IPS DF 6.9 (cell line): Measurements from ENCODE around the gene NTMT1.
"Not testable (repeated sequence)": the region's sequence is repeated elsewhere in the genome, so short reads cannot be mapped to it uniquely, and the experiment has no call there.

Source experiments
- DNase-seq: peaks from one replicate; pipeline ENCODE4 v3.0.0-alpha.2; 2013; ENCODE audit warnings: low read depth, low spot score
- H3K27ac ChIP-seq: one replicate; pipeline ENCODE4 v1.5.1; 2013; ENCODE audit warnings: low read length, control low read depth
- H3K27me3 ChIP-seq: 2 replicates; pipeline ENCODE4 v1.6.1; 2013; ENCODE audit warnings: mild to moderate bottlenecking, low read length; ENCODE audit not compliant: control insufficient read depth, insufficient read depth
- H3K36me3 ChIP-seq: 2 replicates; pipeline ENCODE4 v1.6.1; 2013; ENCODE audit warnings: low read length; ENCODE audit not compliant: control insufficient read depth, insufficient read depth
- H3K4me1 ChIP-seq: 2 replicates; pipeline ENCODE4 v1.6.1; 2013; ENCODE audit warnings: low read length; ENCODE audit not compliant: control insufficient read depth, insufficient read depth
- H3K4me3 ChIP-seq: 2 replicates; pipeline ENCODE4 v1.5.1; 2013; ENCODE audit warnings: mild to moderate bottlenecking, low read length
- H3K9me3 ChIP-seq: 2 replicates; pipeline ENCODE4 v1.6.1; 2013; ENCODE audit warnings: low read length, inconsistent platforms; ENCODE audit not compliant: control insufficient read depth, insufficient read depth
- WGBS: extraction: QIAGEN DNeasy Blood & Tissue Kit; methylation state at CpG from one replicate; pipeline ENCODE4 v1.1.7; 2013; ENCODE audit warnings: mixed read lengths, missing lambda C conversion rate; ENCODE audit not compliant: insufficient read length, insufficient coverage; 5-methylcytosine and 5-hydroxymethylcytosine counted together

The NTMT1 gene

DNA sequence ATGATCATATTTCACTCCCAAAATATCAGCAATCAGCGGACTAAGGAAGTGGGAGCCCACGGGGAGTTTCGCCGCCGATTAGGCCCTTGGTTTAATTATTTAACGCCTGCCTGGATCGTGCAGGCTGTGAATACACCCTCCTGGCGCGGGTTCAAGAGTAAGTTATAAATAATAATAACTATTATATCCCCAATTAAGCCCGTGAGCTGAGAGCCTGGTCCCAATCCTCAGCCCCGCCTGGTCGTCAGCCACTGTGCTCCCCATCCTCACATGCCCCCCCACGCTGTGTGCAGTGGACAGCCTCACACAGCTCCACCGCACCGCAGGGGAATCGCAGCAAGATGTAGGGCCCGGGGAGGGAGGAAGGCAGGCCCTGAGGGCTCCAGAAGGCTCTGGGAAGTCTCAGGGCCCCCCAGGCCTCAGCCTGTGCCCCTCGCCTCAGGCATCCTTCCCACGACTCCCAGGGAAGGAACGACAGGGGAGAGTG, 28.6 kb downstream of the NTMT1 start:
- DNase-seq: no peak
- Histone ChIP-seq H3K27me3 (no peaks in the 10 kb centered on the region), H3K4me3 (no peak overlapping the region), H3K36me3 (no peaks in the 10 kb centered on the region), H3K9me3 (no peaks in the 10 kb centered on the region), H3K4me1 (no peaks in the 10 kb centered on the region), H3K27ac (no peak overlapping the region)
- WGBS: no CpG with 5 or more reads among the region's 20 CpGs

- no CpG with 5 or more reads among the region's 7 CpGs for WGBS
- no peaks in the 10 kb centered on the region for H3K27me3 ChIP-seq
- no peaks in the 10 kb centered on the region for H3K4me1 ChIP-seq
- H3K9me3 ChIP-seq: no peaks in the 10 kb centered on the region
- H3K27ac ChIP-seq: no peak overlapping the region
- DNase-seq: no peak
- no peaks in the 10 kb centered on the region for H3K36me3 ChIP-seq
- H3K4me3 ChIP-seq: no peak overlapping the region
Measured at GRCh38 chr9:129655154-129655553, 29.2 kb downstream of the NTMT1 start.

DNA sequence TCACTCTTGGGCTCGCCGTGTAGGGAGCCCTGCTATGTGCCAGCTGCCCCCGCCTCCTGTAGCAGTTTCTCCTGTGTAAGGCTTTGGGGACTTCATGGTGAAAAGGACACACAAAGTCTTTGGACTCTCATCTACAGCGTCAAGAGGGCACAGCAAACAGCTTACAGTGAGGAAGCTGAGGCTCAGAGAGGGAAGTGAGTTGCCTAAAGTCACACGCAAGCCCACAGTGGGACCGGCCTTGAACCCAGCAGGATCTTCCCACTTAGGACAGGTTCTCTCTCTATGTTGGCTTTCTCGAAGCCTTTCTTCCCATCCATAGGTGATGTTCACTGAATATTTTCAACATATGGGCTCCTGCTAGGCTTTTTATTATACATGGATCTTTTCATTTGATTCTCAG, 29.7 kb downstream of the NTMT1 start:
- H3K27me3 ChIP-seq: no peaks in the 10 kb centered on the region
- no peaks in the 10 kb centered on the region for H3K36me3 ChIP-seq
- no CpG with 5 or more reads among the region's 7 CpGs for WGBS
- no peak overlapping the region for H3K27ac ChIP-seq
- H3K4me1 ChIP-seq: no peaks in the 10 kb centered on the region
- no peak for DNase-seq
- no peaks in the 10 kb centered on the region for H3K9me3 ChIP-seq
- no peak overlapping the region for H3K4me3 ChIP-seq

DNA sequence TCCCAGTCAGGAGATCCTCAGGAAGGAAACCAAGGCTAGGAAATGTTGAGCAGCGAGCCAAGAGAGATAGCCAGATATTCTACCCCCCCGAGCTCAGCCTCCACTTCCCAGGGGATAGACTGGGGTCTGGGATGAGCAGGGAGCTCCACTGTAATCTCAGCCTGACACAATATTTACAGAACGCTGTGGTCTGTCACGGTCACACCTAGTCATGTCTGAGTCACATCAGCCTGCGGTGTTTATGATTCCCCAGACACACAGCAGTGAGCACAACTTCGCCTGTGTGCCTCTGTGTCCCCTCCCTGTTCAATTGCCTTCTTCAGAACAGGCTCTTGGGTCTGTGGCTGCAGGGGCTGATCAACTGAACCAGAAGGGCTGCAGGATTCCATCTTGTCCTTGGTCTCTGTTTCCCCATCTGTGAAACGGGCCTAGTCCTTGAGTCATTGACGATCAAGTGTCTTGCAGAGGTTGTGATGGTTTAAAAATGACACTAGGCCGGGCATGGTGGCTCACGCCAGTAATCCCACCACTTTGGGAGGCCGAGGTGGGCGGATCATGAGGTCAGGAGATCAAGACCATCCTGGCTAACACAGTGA, 30.9 kb downstream of the NTMT1 start:
- H3K27ac ChIP-seq: no peak overlapping the region
- no peaks in the 10 kb centered on the region for H3K9me3 ChIP-seq
- H3K27me3 ChIP-seq: no peaks in the 10 kb centered on the region
- H3K4me1 ChIP-seq: no peaks in the 10 kb centered on the region
- H3K36me3 ChIP-seq: no peaks in the 10 kb centered on the region
- WGBS: no CpG with 5 or more reads among the region's 12 CpGs
- DNase-seq: no peak
- no peak overlapping the region for H3K4me3 ChIP-seq

GRCh38 chr9:129661029-129661428, 35.1 kb downstream of the NTMT1 start:
- no peak for DNase-seq
- Histone ChIP-seq H3K9me3 (no peaks in the 10 kb centered on the region), H3K4me3 (no peak overlapping the region), H3K27ac (no peak overlapping the region), H3K4me1 (no peaks in the 10 kb centered on the region), H3K27me3 (peaks cover 4% of the 10 kb centered on the region; the same call in 1 of the 2 replicates), H3K36me3 (no peaks in the 10 kb centered on the region)
- no CpG with 5 or more reads among the region's 2 CpGs for WGBS

DNA sequence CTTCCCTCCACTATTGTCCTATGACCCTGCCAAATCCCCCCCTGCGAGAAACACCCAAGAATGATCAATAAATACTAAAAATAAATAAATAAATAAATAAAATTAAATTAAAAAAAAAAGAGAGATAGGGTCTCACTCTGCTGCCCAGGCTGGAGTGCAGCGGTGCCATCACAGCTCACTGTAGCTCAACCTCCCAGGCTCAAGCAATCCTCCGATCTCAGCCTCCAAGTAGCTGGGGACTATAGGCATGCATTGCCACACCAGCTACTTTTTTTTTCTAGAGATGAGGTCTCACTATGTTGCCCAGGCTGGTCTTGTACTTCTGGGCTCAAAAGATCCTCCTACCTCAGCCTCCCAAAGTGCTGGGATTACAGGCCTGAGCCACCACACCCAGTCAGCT, 36.3 kb downstream of the NTMT1 start:
- not testable (repeated sequence) for H3K27me3 ChIP-seq, H3K9me3 ChIP-seq, H3K27ac ChIP-seq, H3K4me3 ChIP-seq, H3K4me1 ChIP-seq, H3K36me3 ChIP-seq, DNase-seq
- no CpG with 5 or more reads among the region's 3 CpGs for WGBS

DNA sequence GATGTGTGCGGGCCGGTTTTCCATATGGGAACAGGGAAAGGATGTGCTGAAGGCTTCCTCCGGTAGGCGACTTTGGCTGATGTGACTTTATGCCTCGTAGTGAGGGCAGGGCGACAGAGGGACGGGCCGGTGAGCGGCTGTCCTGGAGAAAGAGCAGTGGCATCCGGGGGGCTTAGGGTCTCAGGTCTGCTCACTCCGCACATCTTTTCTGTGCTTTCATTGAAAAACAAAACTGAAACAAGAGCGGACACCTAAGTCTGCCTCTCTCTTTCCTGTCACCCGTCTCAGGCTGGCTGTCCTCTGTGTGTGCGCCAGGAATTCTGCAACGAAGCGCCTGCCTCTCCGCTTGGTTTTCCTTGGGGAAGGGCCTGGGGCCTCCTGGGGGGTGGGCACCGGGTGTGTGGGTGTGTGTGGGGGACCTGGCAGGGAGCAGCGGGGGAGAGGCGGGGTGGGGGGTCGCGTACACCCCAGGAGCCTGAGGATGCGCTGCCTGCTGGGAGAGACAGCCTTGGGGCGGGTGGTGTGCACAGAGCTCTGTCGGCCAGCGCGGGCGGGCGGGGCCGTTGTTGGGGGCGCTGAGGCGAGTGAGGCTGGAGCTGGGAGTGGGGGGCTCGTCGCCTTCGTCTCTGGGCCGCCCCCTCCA, 38.9 kb downstream of the NTMT1 start:
- no peaks in the 10 kb centered on the region; the same call in 1 of the 2 replicates for H3K4me1 ChIP-seq
- WGBS: no CpG with 5 or more reads among the region's 36 CpGs
- no peak for DNase-seq
- H3K36me3 ChIP-seq: no peaks in the 10 kb centered on the region
- no peak overlapping the region for H3K27ac ChIP-seq
- H3K9me3 ChIP-seq: no peaks in the 10 kb centered on the region
- peak overlapping the region; percentile 52; the same call in 1 of the 2 replicates for H3K4me3 ChIP-seq
- H3K27me3 ChIP-seq: peaks cover 4% of the 10 kb centered on the region; the same call in 1 of the 2 replicates

DNA sequence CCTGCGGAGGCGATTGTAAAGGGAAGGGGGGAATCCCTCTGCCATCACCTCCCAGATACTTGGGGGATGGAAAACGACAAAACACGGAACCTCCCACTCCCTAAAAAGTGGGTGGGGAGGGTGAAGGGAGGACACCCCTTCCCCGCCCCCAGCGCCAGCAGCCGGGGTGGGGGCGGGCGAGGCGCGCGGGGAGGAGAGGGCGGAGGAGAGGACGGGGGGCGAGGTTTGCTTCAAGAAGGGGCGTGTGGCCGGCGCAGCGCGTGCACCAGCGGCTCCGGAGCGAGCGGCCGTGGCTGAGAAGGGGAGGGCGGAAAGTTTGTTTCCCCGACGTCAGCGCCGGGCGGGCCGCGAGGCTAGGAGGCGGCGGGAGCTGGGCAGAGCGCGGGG, 39.4 kb downstream of the NTMT1 start, which contains the start of gene PRRX2:
Gene PRRX2 (plus strand): TSS at position 259 of the 387 bp plus-strand sequence. CDS start 221 bp downstream, outside the sequence.
- DNase-seq: no peak
- peaks cover 2% of the 10 kb centered on the region for H3K4me1 ChIP-seq
- H3K27me3 ChIP-seq: peaks cover 4% of the 10 kb centered on the region; the same call in 1 of the 2 replicates
- H3K9me3 ChIP-seq: no peaks in the 10 kb centered on the region
- H3K36me3 ChIP-seq: no peaks in the 10 kb centered on the region
- peak within 1 kb of the TSS; percentile 52; the same call in 1 of the 2 replicates for H3K4me3 ChIP-seq
- no peak within 1 kb of the TSS for H3K27ac ChIP-seq
- no CpG with 5 or more reads among the region's 37 CpGs for WGBS

- H3K36me3 ChIP-seq: no peaks in the 10 kb centered on the region
- DNase-seq: no peak
- peaks cover 2% of the 10 kb centered on the region for H3K4me1 ChIP-seq
- H3K9me3 ChIP-seq: no peaks in the 10 kb centered on the region
- H3K4me3 ChIP-seq: peak overlapping the region; percentile 52; the same call in 1 of the 2 replicates
- H3K27ac ChIP-seq: no peak overlapping the region
- no CpG with 5 or more reads among the region's 88 CpGs for WGBS
- peaks cover 4% of the 10 kb centered on the region; the same call in 1 of the 2 replicates for H3K27me3 ChIP-seq
Measured at GRCh38 chr9:129665814-129666520, 40.0 kb downstream of the NTMT1 start.

- Histone ChIP-seq H3K4me3 (peak overlapping the region; percentile 52; the same call in 1 of the 2 replicates), H3K4me1 (peaks cover 2% of the 10 kb centered on the region), H3K27me3 (peaks cover 4% of the 10 kb centered on the region; the same call in 1 of the 2 replicates), H3K9me3 (no peaks in the 10 kb centered on the region), H3K36me3 (no peaks in the 10 kb centered on the region), H3K27ac (no peak overlapping the region)
- no peak for DNase-seq
- no CpG with 5 or more reads among the region's 13 CpGs for WGBS
Measured at GRCh38 chr9:129666575-129666974, 40.6 kb downstream of the NTMT1 start.
